Activated CD8-positive, alpha-beta memory T cell treated with anti-CD3 and anti-CD28 coated beads, Interleukin-2, amount 50 U/mL, for 1 hour (primary cell): ENCODE results near the gene CLP1.

Experiments used
- DNase-seq: peaks from one replicate; pipeline ENCODE4 v3.0.0-alpha.2; 2020; ENCODE audit errors: extremely low read depth

Gene CLP1

DNA sequence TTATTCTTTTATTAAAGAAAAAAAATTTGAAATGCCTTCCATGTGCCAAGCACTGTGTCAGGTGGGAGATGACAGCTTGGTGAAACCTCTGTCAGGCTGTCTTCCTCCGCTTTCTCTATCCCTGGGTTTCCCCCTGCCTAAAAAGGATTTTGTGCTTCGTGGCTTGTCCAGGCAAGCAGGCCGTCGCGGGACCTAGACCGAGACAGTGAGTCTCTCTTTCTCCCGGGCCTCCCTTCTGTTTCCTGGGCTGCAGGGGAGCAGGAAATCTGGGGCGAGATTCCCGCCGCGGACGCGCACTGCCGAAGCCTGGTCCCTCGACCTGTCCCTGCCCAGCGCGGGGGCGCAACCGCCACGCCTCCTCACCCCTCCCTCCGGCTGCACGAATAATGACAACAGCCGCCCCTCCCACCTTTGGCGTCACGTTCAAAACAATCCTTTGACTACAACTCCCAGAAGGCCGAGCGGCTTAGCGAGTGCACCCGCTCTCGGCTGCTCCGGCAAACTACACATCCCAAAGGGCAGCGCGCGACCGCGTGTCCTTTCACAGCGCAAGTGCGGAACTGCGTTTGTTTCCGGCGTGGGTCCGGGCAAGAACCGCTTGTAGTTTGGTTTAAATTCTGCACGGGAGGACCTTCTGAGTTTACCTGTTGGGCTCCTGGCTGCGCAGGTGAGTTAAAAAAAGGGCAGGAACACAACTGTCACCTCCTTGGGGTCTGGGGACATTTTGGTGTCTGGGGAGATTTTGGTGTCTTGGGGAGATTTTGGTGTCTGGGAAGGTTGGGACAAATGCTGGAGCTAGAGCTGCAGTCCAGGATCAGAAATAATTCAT is at the start of gene CLP1:
TSS of gene CLP1 (plus strand) at position 569 of the 829 bp plus-strand sequence. CDS start 1,715 bp downstream, outside the sequence.
- peak; percentile 98 for DNase-seq

DNA sequence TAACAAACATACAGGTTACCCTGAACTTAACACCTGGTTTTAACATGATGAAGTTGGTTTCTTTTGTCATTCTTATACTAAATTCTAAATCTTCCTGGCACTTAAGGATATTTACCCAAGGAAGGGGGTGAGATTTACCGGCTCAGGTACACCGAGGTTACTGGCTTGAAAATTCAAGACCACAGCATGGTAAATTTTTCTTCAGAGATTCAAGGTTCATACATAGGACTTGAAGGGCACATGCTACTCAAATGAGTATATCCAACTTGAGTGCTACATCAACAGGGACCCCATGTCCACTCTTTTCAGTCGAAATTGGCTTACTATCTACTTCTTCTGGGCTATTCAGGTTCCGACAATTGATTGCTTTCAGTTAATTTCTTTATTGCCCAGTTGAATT is 47.4 kb upstream of the CLP1 start:
- no peak for DNase-seq

DNA sequence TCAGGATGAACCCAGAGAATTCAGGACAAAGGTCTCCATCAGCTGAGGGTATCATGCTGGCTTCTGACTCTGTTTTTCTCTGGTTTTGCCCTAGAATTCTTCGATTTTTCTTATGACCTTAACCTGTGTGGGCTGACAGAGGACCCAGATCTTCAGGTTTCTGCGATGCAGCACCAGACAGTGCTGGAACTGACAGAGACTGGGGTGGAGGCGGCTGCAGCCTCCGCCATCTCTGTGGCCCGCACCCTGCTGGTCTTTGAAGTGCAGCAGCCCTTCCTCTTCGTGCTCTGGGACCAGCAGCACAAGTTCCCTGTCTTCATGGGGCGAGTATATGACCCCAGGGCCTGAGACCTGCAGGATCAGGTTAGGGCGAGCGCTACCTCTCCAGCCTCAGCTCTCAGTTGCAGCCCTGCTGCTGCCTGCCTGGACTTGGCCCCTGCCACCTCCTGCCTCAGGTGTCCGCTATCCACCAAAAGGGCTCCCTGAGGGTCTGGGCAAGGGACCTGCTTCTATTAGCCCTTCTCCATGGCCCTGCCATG is 43.3 kb upstream of the CLP1 start:
- no peak for DNase-seq

DNA sequence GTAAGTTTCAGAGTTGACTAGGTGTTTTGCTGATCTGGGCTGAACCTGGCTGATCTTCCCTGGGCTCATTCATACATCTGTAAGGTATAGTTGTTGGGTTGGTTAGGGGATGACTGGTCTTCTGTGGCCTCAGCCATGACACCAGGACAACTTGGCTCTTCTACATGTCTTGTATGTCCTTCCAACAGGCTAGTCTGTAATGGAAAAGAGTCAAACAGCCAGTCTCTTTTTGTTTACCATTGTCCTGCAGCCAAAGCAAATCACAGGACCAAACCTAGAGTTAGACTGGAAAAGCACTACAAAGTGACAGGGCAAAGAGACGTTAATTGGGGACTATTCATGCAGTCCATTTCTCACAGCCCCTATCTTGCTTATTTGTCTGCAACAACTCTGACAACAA is 42.3 kb upstream of the CLP1 start:
- DNase-seq = no peak

DNA sequence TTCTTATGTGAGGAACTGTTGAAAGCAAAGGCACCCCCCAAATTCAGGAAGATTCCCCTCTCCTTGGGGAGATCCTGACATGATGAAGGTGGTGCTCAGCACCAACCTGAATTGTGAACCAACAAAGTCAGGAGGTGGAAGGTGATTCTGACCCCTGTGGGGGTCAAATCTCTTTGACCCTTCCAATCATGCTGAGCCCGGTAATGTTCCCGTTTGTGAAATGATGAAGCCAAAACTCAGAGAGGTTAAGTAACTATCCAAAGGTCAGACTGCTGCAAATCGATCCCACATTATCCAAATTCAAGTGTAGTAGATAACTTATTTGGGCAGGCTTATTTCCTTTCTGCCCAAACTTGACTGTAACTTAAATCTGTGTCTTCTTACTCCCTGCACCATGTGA is 41.0 kb upstream of the CLP1 start:
- no peak for DNase-seq

DNA sequence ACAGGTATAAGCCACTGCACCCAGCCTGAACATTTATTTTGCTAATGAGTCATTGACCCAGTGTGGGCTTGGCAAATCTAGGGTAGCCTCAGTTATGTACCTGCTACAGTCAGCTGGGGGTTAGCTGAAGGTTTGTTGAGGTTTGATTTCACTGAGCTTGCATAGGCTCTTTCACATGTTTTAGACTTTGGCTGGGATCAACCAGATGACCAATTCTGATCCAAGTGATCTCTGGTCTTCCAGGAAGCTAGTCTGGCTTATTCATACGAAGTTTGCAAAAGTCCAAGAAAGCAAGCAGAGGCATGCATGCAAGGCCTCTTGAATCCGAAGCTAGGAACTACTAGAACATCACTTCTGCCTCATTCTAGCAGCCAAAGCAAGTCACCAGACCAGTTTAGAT is 39.1 kb upstream of the CLP1 start:
- DNase-seq = no peak

DNA sequence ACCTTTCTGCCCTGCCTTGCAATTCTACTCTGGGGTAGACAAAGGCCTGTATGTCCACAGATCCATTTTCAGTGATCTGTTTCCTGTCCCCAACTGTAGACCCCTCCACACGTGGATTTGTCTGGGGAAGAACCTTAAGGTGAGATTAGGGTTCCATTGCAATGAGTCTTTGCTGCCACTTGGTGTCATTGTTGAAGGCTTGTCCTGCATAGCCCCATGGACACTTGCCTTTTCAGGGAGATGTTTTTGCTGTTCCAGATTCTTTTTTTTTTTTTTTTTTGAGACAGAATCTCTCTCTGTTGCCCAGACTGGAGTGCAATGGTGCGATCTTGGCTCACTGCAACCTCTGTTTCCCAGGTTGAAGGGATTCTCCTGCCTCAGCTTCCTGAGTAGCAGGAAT is 38.2 kb upstream of the CLP1 start:
- no peak for DNase-seq

DNA sequence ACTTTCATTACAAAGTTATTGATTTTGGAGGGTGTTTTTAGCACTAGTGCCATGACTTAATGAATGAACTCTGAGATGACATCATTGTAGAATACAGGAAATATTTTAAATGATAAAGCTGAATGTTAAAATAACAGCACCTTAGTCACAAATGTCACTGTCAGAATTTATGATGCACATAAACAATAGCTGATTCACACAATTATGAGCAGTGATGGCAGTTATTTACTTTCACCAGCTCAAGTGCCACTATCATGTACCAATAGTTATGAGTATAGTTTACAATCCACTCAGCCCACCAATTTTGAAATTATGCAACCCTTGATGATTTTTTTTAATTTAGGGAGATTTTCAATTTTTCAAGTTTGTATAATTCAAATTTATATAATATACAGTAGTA is 37.1 kb upstream of the CLP1 start:
- no peak for DNase-seq

DNA sequence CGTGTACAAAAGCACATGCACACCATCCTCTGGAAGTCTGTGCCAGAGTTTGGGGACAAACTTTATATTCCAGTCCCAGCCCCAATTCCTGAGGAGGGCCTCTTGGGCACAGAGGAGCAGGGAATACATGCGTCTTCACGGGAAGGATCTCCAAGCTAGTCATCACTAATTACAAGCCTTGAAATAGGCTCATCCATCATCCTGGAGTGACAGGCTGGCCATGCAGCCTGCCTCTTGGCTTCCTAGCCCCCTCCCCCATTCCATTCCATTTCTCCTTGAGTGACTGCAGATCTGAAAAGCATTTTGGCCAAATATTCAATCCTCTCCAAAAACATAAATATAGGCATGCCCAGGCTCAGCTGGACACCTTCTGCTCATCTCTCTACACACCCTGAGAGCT is 35.3 kb upstream of the CLP1 start:
- no peak for DNase-seq

DNA sequence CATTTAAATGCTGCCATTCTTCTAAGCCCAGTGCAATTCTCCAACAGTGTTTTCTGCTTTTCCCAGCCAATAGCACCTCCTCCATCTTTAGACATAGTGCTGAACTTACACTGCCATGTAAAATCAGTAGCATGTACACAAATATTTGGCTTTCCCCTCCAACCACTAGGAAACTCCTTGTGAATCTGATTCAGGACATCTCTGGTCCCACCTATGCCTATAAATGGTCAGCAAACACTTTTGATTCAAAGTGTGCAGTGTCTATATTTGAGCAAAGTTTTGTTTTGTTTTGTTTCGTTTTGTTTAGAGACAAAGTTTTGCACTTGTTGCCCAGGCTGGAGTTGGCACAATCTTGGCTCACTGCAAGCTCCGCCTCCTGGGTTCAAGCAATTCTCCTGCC is 32.7 kb upstream of the CLP1 start:
- DNase-seq = no peak

DNA sequence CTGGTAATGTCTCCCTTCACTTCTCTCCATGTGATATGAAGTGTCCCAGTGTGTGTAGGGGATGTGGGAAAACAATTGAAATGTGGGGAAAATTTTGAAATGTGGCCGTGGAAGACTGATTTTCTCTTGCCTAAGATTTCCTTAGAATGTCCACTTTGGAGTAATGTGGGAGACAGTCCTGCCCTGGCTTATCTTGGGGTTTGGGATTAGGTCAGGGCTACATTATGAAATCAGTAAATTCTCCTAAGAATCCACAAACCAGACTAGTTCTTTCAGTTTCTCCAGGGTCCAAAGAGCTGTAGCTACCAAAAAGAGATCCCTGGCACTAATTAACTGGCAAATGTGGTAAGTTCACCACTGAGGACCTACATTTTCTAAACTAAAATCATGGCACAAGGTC is 30.7 kb upstream of the CLP1 start:
- DNase-seq = no peak

DNA sequence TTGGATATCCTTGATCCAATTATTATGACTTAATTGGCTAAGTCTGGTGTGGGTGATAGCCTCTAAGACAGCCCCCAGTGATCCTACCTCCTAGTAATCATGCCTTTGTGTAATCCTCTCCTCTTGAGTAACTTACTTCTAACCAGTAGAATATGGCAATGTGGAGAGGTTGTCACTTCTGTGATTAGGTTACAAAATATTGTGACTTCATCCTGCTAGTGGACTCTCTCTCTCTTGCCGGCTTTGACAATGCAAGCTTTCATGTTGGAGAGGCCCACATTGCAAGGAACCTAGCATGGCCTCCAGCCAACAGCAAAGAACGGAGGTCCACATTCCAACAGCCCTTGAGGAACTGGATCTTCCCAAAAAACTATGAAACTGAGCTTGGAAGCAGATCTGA is 27.4 kb upstream of the CLP1 start:
- no peak for DNase-seq

DNA sequence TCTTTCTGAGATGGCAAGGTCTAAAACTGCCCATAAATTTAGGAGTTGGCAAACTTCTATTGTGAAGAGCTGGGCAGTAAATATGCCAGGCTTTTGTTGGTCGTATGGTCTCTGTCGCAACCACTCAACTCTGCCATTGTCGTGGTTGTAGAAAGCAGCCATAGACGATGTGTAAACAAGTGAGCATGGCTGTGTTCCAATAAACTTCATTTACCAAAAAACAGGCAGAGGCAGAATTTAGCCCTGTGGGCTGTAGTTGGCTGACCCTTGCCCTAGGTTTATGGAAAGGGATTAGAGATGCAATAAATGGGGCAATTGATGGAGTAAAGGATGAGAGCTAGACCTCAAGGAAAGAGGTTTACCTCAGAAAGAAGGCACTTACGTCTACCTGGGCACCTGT is 25.4 kb upstream of the CLP1 start:
- DNase-seq = no peak

DNA sequence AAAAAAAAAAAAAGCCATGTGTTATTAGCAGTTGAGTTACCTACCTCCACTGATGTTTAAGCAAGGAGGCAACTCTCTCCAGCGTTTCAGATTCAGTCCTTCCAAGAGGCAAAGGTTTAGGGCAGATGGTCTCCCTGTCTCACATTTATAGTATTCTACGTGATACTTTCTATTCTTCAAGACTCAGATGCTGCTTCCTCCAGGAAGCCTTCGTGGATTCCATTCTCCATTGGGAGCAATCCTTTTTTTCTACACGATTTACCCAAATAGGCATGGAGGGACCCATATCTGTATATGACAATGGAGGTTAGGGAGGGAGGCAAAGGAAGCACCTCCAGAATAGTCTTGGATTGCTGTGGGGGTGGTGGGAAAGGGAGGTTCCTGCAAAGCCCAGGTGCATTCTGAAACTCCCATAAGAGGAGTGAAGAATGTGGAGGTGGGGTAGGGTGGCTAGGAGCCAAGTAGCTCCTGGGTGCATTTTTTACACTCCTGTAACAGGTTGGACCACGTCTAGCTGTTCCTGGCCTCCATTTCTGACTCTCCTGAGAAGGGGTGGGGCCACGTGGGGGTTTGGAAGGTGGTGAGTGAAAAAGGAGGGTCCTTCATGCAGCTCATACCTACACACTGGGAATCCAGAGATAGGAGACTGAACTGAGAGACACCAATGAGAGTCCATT is 24.0 kb upstream of the CLP1 start:
- DNase-seq = no peak

DNA sequence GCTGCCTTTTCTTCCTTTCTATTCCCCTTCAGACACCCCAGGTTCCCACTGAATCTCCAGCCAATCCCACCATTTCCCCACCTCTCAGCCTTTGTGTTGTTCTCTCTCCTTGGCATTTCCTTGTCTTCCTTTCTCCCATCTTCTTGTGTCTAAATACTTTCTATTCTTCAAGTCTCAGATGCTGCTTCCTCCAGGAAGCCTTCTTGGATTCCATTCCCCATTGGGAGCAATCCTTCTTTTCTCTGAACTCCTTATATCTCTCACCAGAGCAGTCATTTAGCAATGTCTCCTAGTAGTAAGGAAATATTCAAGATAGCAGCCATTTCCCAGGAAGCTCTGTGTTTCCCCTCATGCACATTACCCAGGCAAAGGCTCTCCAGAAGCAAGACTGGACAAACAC is 23.3 kb upstream of the CLP1 start:
- no peak for DNase-seq

DNA sequence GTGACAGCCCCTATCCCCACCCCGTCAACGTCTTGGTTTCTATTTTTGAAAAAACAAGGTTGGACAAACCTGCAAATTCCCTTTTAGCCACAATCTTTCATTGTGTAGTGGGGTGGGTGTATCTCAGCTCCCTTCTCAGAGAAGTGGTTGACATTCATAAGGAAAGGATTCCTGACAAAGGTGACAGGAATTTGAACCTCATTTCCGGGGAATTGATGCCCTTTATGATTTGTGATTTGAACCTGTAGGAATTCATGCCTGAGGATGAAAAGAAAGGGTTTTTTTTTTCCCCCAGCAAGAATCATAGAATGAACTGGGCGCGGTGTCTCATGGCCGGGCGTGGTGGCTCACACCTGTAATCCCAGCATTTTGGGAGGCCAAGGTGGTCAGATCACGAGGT is 22.3 kb upstream of the CLP1 start:
- DNase-seq = no peak

DNA sequence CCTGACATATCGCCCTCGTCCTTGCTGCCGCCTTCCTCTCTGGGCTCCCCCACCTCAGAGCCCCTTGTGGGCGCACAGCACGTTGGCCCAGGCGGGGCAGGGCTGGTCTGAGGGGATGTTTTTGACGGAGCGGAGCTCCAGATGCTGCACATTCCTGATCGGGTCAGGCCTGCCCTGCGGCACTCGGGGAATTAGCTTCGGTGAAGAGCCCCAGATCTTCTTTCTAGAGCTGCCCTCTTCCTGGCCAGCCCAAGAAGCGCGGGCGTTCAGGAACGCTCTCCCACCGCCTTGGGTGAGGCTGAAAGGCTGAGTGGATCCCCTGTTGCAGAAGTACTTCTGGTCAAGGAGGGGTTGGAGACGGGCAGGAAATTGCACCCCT is 19.9 kb upstream of the CLP1 start:
- no peak for DNase-seq

DNA sequence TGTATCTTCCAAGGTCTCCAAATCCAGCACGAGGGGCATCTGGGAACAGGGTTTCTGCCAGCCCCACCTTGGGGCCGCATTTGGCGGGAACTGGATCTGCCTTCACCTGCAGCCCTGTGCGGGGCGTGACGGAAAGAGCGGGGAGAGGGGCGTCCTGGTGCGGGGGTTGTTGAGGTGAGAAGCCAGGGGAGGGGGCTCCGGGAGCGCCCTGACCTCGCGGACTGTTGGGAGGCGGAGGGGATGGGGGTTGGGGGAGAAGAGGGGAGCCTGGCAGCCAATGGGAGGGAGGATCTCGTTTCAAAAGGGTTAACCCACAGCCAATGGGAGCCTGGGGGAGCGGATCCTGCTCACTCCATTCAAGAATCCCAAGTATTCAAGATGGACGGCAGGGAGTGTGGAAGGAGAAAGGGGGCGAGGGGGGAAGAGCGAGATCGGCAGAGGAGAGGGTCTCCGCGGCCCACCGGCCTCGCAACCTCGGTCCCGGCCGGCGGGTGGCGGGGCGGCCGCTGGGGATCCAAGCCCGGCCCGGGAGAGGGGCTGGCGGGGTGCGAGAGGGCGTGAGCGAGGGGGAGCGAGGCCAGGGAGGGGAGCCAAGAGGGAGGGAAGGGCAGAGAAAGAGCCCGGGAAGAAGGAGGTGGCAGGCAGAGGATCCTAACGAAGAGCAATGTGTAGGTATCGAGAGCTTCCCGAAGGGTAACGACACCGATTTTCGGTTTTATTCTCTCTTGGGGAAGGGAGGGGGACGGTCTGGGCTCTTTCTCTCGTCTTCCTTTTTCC is 19.4 kb upstream of the CLP1 start:
- no peak for DNase-seq

DNA sequence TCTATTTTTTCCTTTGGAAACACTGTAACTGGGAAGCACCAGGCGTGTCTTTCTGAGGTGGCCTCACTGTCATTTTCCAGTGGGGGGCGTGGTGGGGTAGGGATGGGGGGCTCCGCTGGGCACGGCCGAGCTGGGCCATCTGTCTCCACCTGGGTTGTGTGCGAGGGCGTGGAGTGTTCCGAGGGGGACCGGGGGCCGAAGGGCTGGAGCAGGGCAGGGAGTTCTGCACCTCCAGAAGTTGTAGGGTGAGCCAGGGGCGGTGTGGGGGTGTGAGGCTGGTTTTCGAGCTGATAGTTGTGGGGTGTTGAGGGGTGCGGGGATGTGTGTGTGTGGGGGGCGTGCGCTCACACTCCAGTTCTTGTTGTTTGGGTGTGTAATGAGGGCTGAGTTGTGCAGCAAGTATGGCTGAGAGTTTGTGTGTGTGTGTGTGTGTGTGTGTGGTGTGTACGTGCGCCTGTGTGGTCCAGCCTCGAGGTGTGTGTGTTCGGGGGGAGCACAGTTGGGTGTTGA is 18.7 kb upstream of the CLP1 start:
- no peak for DNase-seq

DNA sequence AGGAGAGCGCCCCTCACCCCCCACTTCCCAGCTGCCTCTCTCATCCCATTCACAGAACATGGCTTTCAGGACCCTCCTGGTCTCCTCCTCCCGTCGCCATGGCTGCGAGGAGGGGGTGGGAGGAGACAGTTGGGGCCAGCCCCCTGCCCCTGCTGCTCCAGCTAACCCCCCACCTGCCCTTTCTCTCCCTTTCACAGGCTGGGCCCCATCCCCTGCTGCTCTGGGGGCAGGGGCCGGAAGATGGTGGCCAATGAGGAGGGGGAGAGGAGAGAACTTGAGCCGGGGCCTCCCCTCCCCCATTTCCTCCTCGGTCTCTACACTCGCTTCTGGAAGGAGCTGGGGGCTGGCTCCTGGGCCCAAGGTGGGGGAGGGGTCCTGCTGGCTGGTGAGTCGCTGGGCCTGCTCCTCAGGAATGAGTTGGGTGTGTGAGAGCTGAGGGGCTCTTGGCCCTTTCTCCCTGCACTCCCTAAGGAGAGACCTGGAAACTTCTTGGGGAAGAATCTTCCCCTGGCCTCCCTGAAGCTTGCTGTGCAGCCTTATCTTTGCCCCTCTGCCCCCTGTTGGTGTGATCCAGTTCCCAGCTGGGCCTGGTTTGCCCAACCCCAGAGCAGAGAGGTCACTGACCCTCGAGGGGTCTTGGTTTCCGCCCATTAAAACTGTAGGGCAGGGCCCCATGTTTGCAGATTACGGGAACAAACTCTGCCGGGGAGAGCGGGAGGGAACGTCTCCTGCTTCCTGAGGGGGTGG is 18.1 kb upstream of the CLP1 start:
- no peak for DNase-seq

DNA sequence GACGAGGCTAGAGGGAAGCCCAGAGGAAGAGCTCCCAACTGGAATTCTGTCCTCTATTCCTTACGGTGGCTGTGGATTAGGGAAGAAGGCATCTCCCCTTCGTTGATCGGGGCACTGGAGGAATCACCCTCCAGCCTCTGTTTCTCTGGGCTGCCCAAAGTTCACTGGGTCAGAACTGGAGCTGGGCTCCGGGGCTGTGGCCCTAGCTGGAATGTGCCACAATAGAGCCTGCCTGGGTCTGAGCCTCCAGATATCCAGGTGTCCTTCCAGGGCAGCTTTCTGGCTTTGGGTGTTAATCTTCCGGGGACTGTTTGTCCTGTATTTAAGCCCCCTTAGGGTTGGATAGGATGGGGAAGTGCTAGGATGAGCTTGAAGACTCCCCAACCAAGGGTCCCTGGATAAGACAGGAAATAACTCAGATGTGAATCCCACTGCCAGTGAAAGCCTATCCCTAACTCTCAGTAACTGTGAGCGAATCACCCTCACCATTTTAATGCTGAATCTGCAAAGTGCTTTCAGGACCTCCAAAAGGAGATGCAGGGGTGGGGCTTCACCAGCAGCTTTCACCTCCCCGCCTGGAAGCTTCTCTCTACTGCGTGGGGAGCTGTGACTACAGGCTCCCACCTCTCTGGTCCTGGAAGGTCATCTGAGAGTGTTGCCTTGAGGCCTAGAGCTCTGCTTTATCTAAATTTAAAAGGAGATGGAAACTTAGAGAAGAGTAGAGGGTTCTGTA is 17.3 kb upstream of the CLP1 start:
- no peak for DNase-seq
